SK-N-SH (cell line): Measurements from ENCODE around the gene BRCA2. TPM values are rescaled to one million over a fixed set of nuclear protein-coding genes. Genes with fewer than 3 reads are reported as not detected.

Experiments used
- CTCF ChIA-PET: fragments of 300-600, 350-600 bp; formaldehyde crosslinking; extraction: SDS; loops from one replicate; lab custom pipeline; 2021; lab: Yijun Ruan, JAX
- POLR2A ChIA-PET: fragments of 350-600 bp; sonication (Branson Sonifier 250); formaldehyde crosslinking; extraction: SDS; loops from one replicate; lab custom pipeline; 2020; ENCODE audit warnings: antibody characterized with exemption, inconsistent platforms; lab: Yijun Ruan, JAX
- DNase-seq: peaks from one replicate; pipeline ENCODE4 v3.0.0; 2012
- H2AFZ ChIP-seq: fragments of 200-600 bp; sonication (generic); 2 replicates; pipeline ENCODE4 v1.8.1; 2016; ENCODE audit warnings: antibody characterized with exemption, mild to moderate bottlenecking, low read depth
- H3F3A ChIP-seq: fragments of 200-600 bp; sonication (generic); replicated peaks from 2 replicates; pipeline ENCODE3; 2016; ENCODE audit warnings: antibody characterized with exemption, mild to moderate bottlenecking; ENCODE audit not compliant: insufficient read depth
- H3K27ac ChIP-seq, 2 experiments: fragments of 200-500 bp in 1 of 2; fragments of 200-600 bp in 1 of 2; sonication (Bioruptor generic) in 1 of 2; sonication (generic), shearing (Covaris generic) in 1 of 2; 2 replicates each; pipeline versions ENCODE4 v1.5.1 to v1.6.1; 2014 to 2016; ENCODE audit warnings: low read depth in 2 of 2, inconsistent platforms in 1 of 2, low read length in 1 of 2, mild to moderate bottlenecking in 1 of 2, mixed read lengths in 1 of 2
- H3K27me3 ChIP-seq: fragments of 200-600 bp; sonication (generic), shearing (Covaris generic); 2 replicates; pipeline ENCODE4 v1.6.1; 2016; ENCODE audit warnings: mixed run types; ENCODE audit not compliant: insufficient read depth
- H3K36me3 ChIP-seq, 2 experiments: fragments of 200-500 bp in 1 of 2; fragments of 200-600 bp in 1 of 2; sonication (Bioruptor generic) in 1 of 2; sonication (generic) in 1 of 2; replicated peaks in 1 of 2; 2 replicates each; pipeline versions ENCODE3 to v1.5.1; 2014 to 2016; ENCODE audit warnings: low read length in 1 of 2, mild to moderate bottlenecking in 1 of 2; ENCODE audit not compliant: insufficient read depth in 2 of 2, control insufficient read depth in 1 of 2
- H3K4me1 ChIP-seq, 2 experiments: fragments of 200-500 bp in 1 of 2; fragments of 200-600 bp in 1 of 2; sonication (Bioruptor generic) in 1 of 2; sonication (generic), shearing (Covaris generic) in 1 of 2; 2 replicates each; pipeline versions ENCODE4 v1.5.1 to v1.6.1; 2014 to 2016; ENCODE audit warnings: low read depth in 1 of 2, low read length in 1 of 2, mixed run types in 1 of 2; ENCODE audit not compliant: insufficient read depth in 2 of 2, control insufficient read depth in 1 of 2
- H3K4me2 ChIP-seq: fragments of 200-600 bp; sonication (generic), shearing (Covaris generic); 2 replicates; pipeline ENCODE4 v1.6.1; 2017; ENCODE audit warnings: mixed run types
- H3K4me3 ChIP-seq, 2 experiments: fragments of 200-500 bp in 1 of 2; fragments of 200-600 bp in 1 of 2; sonication (Bioruptor generic) in 1 of 2; sonication (generic), shearing (Covaris generic) in 1 of 2; 2 replicates each; pipeline versions ENCODE4 v1.5.1 to v1.8.1; 2014 to 2016; ENCODE audit warnings: low read depth in 2 of 2, inconsistent platforms in 1 of 2, low read length in 1 of 2, mild to moderate bottlenecking in 1 of 2, mixed read lengths in 1 of 2, moderate library complexity in 1 of 2
- H3K79me2 ChIP-seq: fragments of 200-600 bp; sonication (generic); 2 replicates; pipeline ENCODE4 v1.8.1; 2017; ENCODE audit warnings: mild to moderate bottlenecking; ENCODE audit not compliant: insufficient read depth
- H3K9ac ChIP-seq: fragments of 200-600 bp; sonication (generic); 2 replicates; pipeline ENCODE4 v1.6.1; 2017; ENCODE audit warnings: mixed run types
- H3K9me2 ChIP-seq: fragments of 200-600 bp; sonication (generic); 2 replicates; pipeline ENCODE4 v1.6.1; 2017; ENCODE audit warnings: mixed run types
- H3K9me3 ChIP-seq: fragments of 200-600 bp; sonication (generic); 2 replicates; pipeline ENCODE4 v1.6.1; 2017; ENCODE audit warnings: mixed run types, mild to moderate bottlenecking, moderate library complexity
- H4K20me1 ChIP-seq: fragments of 200-600 bp; sonication (generic); 2 replicates; pipeline ENCODE4 v1.6.1; 2017; ENCODE audit warnings: mild to moderate bottlenecking, mixed run types; ENCODE audit not compliant: insufficient read depth
- CHD2 ChIP-seq: fragments of 150-350 bp; IDR thresholded peaks from 2 replicates; pipeline ENCODE4 v1.6.1; 2018; ENCODE audit warnings: low read length; ENCODE audit not compliant: partially characterized antibody
- CTCF ChIP-seq: fragments of 200-600 bp; sonication (generic); IDR thresholded peaks from 2 replicates; pipeline ENCODE4 v1.6.1; 2017; ENCODE audit warnings: antibody characterized with exemption, mild to moderate bottlenecking, moderate library complexity
- ELF1 ChIP-seq: IDR thresholded peaks from 2 replicates; pipeline ENCODE4 v1.4.0; 2012
- FOSL2 ChIP-seq: IDR thresholded peaks from 2 replicates; pipeline ENCODE4 v1.4.0; 2012; ENCODE audit warnings: low read depth, mild to moderate bottlenecking, moderate library complexity, borderline replicate concordance
- FOXJ3 ChIP-seq: sonication (generic); formaldehyde crosslinking; IDR thresholded peaks from 2 replicates; pipeline ENCODE4 v1.5.1; 2020; ENCODE audit warnings: mild to moderate bottlenecking, missing genetic modification reagents
- GABPA ChIP-seq: IDR thresholded peaks from 2 replicates; pipeline ENCODE4 v1.4.0; 2012; ENCODE audit warnings: low read depth, mild to moderate bottlenecking
- JUND ChIP-seq: IDR thresholded peaks from 2 replicates; pipeline ENCODE4 v1.4.0; 2012
- NRF1 ChIP-seq: IDR thresholded peaks from 2 replicates; pipeline ENCODE4 v1.6.1; 2012; ENCODE audit warnings: low read depth, mild to moderate bottlenecking, low read length
- PBX3 ChIP-seq: IDR thresholded peaks from 2 replicates; pipeline ENCODE4; 2012
- POLR2AphosphoS5 ChIP-seq: IDR thresholded peaks from 2 replicates; pipeline ENCODE4 v1.6.1; 2012; ENCODE audit warnings: low read depth, low read length
- SMC3 ChIP-seq: IDR thresholded peaks from 2 replicates; pipeline ENCODE4 v1.6.1; 2012; ENCODE audit warnings: low read depth, low read length, improper control_type of control experiment
- TCF12 ChIP-seq: IDR thresholded peaks from 2 replicates; pipeline ENCODE4 v1.4.0; 2012
- TEAD4 ChIP-seq: IDR thresholded peaks from 2 replicates; pipeline ENCODE4 v1.4.0; 2012; ENCODE audit warnings: mild to moderate bottlenecking, borderline replicate concordance; ENCODE audit not compliant: insufficient read depth
- USF1 ChIP-seq: IDR thresholded peaks from 2 replicates; pipeline ENCODE4 v1.4.0; 2012; ENCODE audit warnings: low read depth, borderline replicate concordance
- YY1 ChIP-seq: IDR thresholded peaks from 2 replicates; pipeline ENCODE4 v1.4.0; 2012; ENCODE audit warnings: low read depth, mild to moderate bottlenecking
- ZBTB33 ChIP-seq: IDR thresholded peaks from 2 replicates; pipeline ENCODE4 v1.4.0; 2012; ENCODE audit warnings: low read depth, borderline replicate concordance
- WGBS: methylation state at CpG from one replicate; pipeline ENCODE4 v1.1.6; 2017; ENCODE audit warnings: low lambda C conversion rate; 5-methylcytosine and 5-hydroxymethylcytosine counted together
- polyA plus RNA-seq, 3 experiments: library from polyadenylated mRNA; depleted of rRNA; stranded (reverse); fragments of >200 nt; gene quantifications; 2 replicates each; pipeline ENCODE4 v1.2.3, GENCODE V29; 2012

The BRCA2 gene
- polyA plus RNA-seq, 1 of the 3 experiments (the other 2 are of a cell fraction) = 1.6 TPM

- H3K9ac ChIP-seq = no peak overlapping the region
- H3K79me2 ChIP-seq = no peaks in the 10 kb centered on the region
- H3K36me3 ChIP-seq = no peaks in the 10 kb centered on the region
- H3K27ac ChIP-seq = no peak overlapping the region
- POLR2A ChIA-PET = no interaction called here
- no peaks in the 10 kb centered on the region for H3K9me2 ChIP-seq
- H3K9me3 ChIP-seq = no peaks in the 10 kb centered on the region
- no peaks in the 10 kb centered on the region for H4K20me1 ChIP-seq
- no peak overlapping the region for H2AFZ ChIP-seq
- WGBS = 94% methylated on average over 2 of the region's 2 CpGs
- no peaks in the 10 kb centered on the region for H3K4me1 ChIP-seq
- DNase-seq = no peak
- H3K4me3 ChIP-seq = no peak overlapping the region
- no peak for TF ChIP-seq NRF1
- no peak for TF ChIP-seq YY1
- no peak for TF ChIP-seq ZBTB33
- TF ChIP-seq SMC3 = no peak
- TF ChIP-seq USF1 = no peak
- no peak for TF ChIP-seq TEAD4
- no peak for TF ChIP-seq FOSL2
- TF ChIP-seq PBX3 = no peak
- TF ChIP-seq ELF1 = no peak
- TF ChIP-seq CTCF = no peak
- no peak overlapping the region for H3K4me2 ChIP-seq
- no peaks in the 10 kb centered on the region for H3K27me3 ChIP-seq
- CTCF ChIA-PET = no interaction called here
- no peaks in the 10 kb centered on the region for H3F3A ChIP-seq
Observed at GRCh38 chr13:32445461-32445860, 130.2 kb downstream of the BRCA2 start.

GRCh38 chr13:32446220-32446619 lies 130.9 kb downstream of the BRCA2 start:
- H3K9me3 ChIP-seq = no peaks in the 10 kb centered on the region
- H3K36me3 ChIP-seq = no peaks in the 10 kb centered on the region
- POLR2A ChIA-PET = no interaction called here
- no peaks in the 10 kb centered on the region for H4K20me1 ChIP-seq
- H2AFZ ChIP-seq = no peak overlapping the region
- H3K79me2 ChIP-seq = no peaks in the 10 kb centered on the region
- no peaks in the 10 kb centered on the region for H3K9me2 ChIP-seq
- DNase-seq = no peak
- TF ChIP-seq CHD2 (no peak), POLR2AphosphoS5 (no peak), ELF1 (no peak), FOXJ3 (no peak), GABPA (no peak), TCF12 (no peak), NRF1 (no peak), ZBTB33 (no peak), JUND (no peak), USF1 (no peak)
- TF ChIP-seq, all 33 proteins: peak for 0
- Histone ChIP-seq H3K4me2 (no peak overlapping the region), H3K4me1 (no peaks in the 10 kb centered on the region), H3K9ac (no peak overlapping the region), H3K27me3 (no peaks in the 10 kb centered on the region), H3K4me3 (no peak overlapping the region), H3K27ac (no peak overlapping the region), H3F3A (no peaks in the 10 kb centered on the region)
- WGBS = 92% methylated on average over 3 of the region's 3 CpGs
- CTCF ChIA-PET = no interaction called here
